GM18507 (cell line): ENCODE data around the gene LIMCH1.

ENCODE experiments used
- DNase-seq: peaks from one replicate; pipeline ENCODE4 v3.0.0; 2011; ENCODE audit warnings: low read depth; ENCODE audit not compliant: insufficient read length; ENCODE audit errors: extremely low spot score
- FAIRE-seq: peaks from 2 replicates; lab custom pipeline; 2011; peaks lifted over from hg19 to GRCh38; lab: Jason Lieb, UNC

LIMCH1 gene

GRCh38 chr4:41528512-41529205 is 9.3 kb upstream of the LIMCH1 start:
- FAIRE-seq (no peak), DNase-seq (no peak)

GRCh38 chr4:41530741-41531140 is 7.2 kb upstream of the LIMCH1 start:
- no peak for FAIRE-seq

GRCh38 chr4:41532336-41532735 is 5.6 kb upstream of the LIMCH1 start:
- FAIRE-seq: no peak
- DNase-seq: no peak

More at GRCh38 chr4:41530741-41531140, 7.2 kb upstream of the LIMCH1 start:
- no peak for DNase-seq

GRCh38 chr4:41532882-41533281 is 5.1 kb upstream of the LIMCH1 start:
- DNase-seq: no peak
- FAIRE-seq: no peak

GRCh38 chr4:41533680-41534079 is 4.3 kb upstream of the LIMCH1 start:
- DNase-seq (no peak), FAIRE-seq (no peak)

- FAIRE-seq (no peak), DNase-seq (no peak)
Observed at GRCh38 chr4:41534404-41534803, 3.6 kb upstream of the LIMCH1 start.

- no peak for FAIRE-seq
Observed at GRCh38 chr4:41535911-41536371, 2.0 kb upstream of the LIMCH1 start.

GRCh38 chr4:41537292-41537890 is 566 bp upstream of the LIMCH1 start:
- no peak for FAIRE-seq
- DNase-seq: no peak

More at GRCh38 chr4:41535911-41536371, 2.0 kb upstream of the LIMCH1 start:
- no peak for DNase-seq

GRCh38 chr4:41538887-41539498 is 1.0 kb downstream of the LIMCH1 start:
- DNase-seq (no peak), FAIRE-seq (no peak)

GRCh38 chr4:41539711-41540110 is 1.8 kb downstream of the LIMCH1 start:
- DNase-seq (no peak), FAIRE-seq (no peak)

- FAIRE-seq: no peak
- no peak for DNase-seq
Observed at GRCh38 chr4:41540687-41541086, 2.7 kb downstream of the LIMCH1 start.

- FAIRE-seq (no peak), DNase-seq (no peak)
Observed at GRCh38 chr4:41541687-41542094, 3.7 kb downstream of the LIMCH1 start.

- FAIRE-seq (no peak), DNase-seq (no peak)
Observed at GRCh38 chr4:41542526-41543275, 4.7 kb downstream of the LIMCH1 start.

- FAIRE-seq (no peak), DNase-seq (no peak)
Observed at GRCh38 chr4:41545238-41545637, 7.3 kb downstream of the LIMCH1 start.

GRCh38 chr4:41546638-41547037 is 8.7 kb downstream of the LIMCH1 start:
- DNase-seq (no peak), FAIRE-seq (no peak)

GRCh38 chr4:41548305-41548880 is 10.4 kb downstream of the LIMCH1 start:
- DNase-seq: no peak
- FAIRE-seq: no peak

- DNase-seq (no peak), FAIRE-seq (no peak)
Observed at GRCh38 chr4:41549478-41549877, 11.5 kb downstream of the LIMCH1 start.

GRCh38 chr4:41550308-41550707 is 12.4 kb downstream of the LIMCH1 start:
- FAIRE-seq (no peak), DNase-seq (no peak)

GRCh38 chr4:41551536-41551935 is 13.6 kb downstream of the LIMCH1 start:
- DNase-seq (no peak), FAIRE-seq (no peak)

- FAIRE-seq (no peak), DNase-seq (no peak)
Observed at GRCh38 chr4:41554905-41555304, 16.9 kb downstream of the LIMCH1 start.
